ENCODE data around the gene ABLIM1. TPM values are rescaled to one million over a fixed set of nuclear protein-coding genes. Genes with fewer than 3 reads are reported as not detected.

ABLIM1 gene
- total RNA-seq, 3 donors from 2014 or later = 89.0 to 216 (median 131) TPM

GRCh38 chr10:114384601-114385000, 273.5 kb downstream of the ABLIM1 start:
- intact Hi-C loops (cut with DNase I; ENCODE audit: low total_unique reads) = no loop called here
- H3K36me3 ChIP-seq = no peaks in the 10 kb centered on the region
- H3K4me1 ChIP-seq = no peaks in the 10 kb centered on the region
- DNase-seq (ENCODE audit: low spot score in 2 of 2) = no peak
- TF ChIP-seq POLR2A (IDR thresholded peaks at IDR 0.05) (no peak), POLR2AphosphoS5 (IDR thresholded peaks at IDR 0.05) (no peak), CTCF (IDR thresholded peaks at IDR 0.05) (no peak)
- no peaks in the 10 kb centered on the region for H3K9me3 ChIP-seq
- no peak overlapping the region for H3K4me3 ChIP-seq
- no peaks in the 10 kb centered on the region for H3K27me3 ChIP-seq
- H3K27ac ChIP-seq = peak overlapping the region in 1 of 2 donors; percentile 41

DNA sequence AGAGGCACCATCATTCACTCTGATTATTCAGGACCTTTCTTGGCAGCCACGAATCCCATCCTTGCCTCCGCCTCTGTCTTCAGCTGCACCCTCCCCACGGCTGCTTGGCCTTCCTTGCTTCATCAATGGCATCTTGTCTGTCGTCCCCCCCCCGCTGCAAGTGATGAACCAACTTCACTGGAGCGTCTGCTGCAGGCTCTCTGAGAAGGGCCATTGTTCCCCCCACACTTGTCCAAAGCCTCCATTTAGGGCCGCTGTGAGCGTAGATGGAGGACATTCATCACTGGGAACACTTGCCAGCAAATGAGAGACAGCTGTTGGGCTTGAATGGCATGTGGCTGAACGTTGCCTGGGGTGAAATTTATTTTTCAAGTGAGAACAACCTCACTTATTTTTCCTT, 273.9 kb downstream of the ABLIM1 start:
- no peaks in the 10 kb centered on the region for H3K9me3 ChIP-seq
- no peaks in the 10 kb centered on the region for H3K27me3 ChIP-seq

More for the DNA sequence above, 273.9 kb downstream of the ABLIM1 start:
- Histone ChIP-seq H3K4me1 (no peaks in the 10 kb centered on the region), H3K27ac (peak overlapping the region in 1 of 2 donors; percentile 3), H3K4me3 (no peak overlapping the region), H3K36me3 (no peaks in the 10 kb centered on the region)
- intact Hi-C loops (cut with DNase I; ENCODE audit: low total_unique reads) = no loop called here
- no peak for DNase-seq (ENCODE audit: low spot score in 2 of 2)
- TF ChIP-seq CTCF (IDR thresholded peaks at IDR 0.05) = no peak
- TF ChIP-seq POLR2A (IDR thresholded peaks at IDR 0.05) = no peak
- TF ChIP-seq POLR2AphosphoS5 (IDR thresholded peaks at IDR 0.05) = no peak

Other genes starting within 250 kb of the ABLIM1 start
- 10 to 100 TPM; 28.2 to 32.3 (median 31.0) TPM for gene FHIP2A, start 163.5 kb upstream of the ABLIM1 start, total RNA-seq